HG02884 (cell line): ENCODE measurements around the gene PRDM16.

Source experiments
- ATAC-seq: cut with Tn5 transposase; IDR thresholded peaks from one replicate; pipeline ENCODE4 v1.9.1; 2021; ENCODE audit warnings: mild to moderate bottlenecking, moderate library complexity; ENCODE audit not compliant: unreplicated experiment

Gene PRDM16

DNA sequence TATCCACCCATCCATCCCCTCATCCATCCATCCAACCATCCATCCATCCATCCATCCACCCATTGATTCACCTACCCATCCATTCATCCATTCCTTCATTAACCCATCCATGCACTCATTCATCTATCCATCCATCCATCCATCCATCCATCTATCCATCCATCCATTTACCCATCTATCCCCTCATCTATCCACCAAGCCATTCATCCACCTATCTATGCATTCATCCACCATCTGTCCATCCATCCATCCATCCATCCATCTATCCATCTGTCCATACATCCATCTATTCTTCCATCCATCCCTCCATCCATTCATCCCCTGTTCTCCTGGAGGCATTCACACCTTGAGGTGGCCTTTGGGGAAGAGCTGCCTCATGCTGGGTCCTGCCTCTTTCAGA, 107.0 kb downstream of the PRDM16 start:
- ATAC-seq, result no peak

DNA sequence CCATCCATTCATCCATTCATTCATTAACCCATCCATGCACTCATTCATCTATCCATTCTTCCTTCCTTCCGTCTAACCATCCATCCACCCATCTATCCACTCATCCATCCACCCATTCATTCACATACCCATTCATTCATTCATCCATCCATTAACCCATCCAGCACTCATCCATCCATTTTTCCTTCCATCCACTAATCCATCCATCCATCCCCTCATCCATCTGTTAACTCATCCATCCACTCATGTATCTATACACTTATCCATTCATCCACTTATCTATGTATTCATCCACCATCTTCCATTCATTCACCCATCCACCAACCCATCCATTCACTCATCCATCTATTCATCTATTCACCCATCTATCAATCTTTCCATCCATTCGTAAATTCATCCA, 107.8 kb downstream of the PRDM16 start:
- no peak for ATAC-seq

DNA sequence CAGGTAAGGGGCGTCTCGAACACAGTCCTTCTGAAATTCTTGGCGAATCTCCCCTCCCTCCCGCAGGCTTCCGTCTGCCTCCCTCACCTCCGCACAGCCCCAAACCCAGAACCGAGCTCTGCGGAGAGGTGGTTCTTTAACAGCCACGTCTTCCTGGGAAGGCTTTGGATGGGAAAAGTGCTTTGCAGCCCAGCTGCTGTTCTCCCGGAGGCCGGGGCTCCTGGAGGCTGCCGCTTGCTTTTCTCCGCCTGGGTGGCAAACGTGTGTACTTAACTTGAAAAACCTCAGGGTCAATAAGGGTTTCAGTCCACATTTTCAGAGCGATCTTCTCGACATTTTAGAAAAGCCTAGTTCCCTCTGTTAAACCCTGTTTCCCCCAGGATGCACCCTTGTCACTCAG, 109.3 kb downstream of the PRDM16 start:
- no peak for ATAC-seq

DNA sequence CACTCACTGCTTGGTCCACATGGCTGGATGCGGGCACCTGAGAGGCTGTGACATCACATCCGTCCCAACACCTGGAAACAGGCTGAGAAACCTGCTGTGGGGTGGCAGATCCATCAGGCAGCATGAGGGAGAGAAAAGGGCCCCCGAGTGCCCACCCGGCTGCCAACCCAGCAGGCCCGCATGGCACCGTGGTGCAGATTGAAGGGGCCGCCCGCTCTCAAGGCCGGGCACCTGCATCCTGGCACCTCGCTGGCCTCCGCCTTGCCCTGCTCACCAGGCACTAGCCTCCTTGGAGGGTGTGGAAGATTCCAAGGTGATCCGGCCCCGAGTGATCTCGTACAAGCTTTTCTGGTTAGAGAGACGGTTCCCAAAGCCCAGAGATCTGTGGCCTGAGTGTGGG, 110.5 kb downstream of the PRDM16 start:
- ATAC-seq, result no peak

DNA sequence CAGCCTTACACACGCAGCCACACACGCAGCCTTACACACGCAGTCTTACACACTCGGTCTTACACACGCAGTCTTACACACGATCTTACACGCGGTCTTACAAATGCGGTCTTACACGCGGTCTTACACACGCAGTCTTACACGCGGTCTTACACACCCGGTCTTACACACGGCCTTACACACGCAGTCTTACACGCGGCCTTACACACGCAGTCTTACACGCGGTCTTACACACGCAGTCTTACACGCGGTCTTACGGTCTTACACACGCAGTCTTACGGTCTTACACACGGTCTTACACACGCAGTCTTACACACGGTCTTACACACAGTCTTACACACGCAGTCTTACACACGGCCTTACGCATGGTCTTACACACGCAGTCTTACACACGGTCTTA, 111.9 kb downstream of the PRDM16 start:
- no peak for ATAC-seq

DNA sequence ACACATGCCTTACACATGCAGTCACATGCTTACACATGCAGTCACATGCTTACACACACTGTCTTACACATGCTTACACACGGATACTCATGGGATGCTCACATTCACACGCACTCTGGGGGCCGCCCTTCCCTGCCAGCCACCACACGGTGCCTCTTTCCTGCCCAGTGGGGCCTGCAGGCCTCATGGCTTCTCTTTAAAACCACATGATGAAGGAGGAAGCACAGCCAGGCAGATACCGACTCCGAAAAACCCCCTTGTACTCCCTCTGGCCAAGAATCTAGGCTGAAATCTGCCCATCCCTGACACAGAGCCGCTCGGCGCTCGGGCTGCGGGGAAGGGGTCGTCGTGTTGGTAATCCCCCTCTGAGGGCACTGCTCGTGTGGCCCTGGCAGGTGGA, 113.0 kb downstream of the PRDM16 start:
- no peak for ATAC-seq

DNA sequence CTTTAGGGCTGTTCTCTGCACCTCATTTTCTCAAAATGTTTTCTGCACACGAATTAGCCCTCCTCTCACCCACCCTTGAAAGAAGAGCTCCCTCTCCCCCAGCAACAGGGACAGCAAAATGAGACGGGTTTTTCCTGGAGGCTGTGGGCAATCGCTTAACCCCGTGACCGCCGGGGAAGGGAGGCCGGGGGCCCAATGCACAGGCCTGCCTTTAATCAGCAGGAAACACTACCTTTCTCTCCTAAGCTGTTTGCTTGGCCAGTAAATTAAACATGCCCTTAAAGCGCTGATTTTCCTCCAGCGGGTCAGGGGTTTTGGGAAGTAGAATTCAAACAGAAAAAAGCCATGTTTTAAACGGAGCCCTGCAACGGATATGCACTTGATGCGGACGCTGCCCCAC, 114.4 kb downstream of the PRDM16 start:
- ATAC-seq, result no peak

DNA sequence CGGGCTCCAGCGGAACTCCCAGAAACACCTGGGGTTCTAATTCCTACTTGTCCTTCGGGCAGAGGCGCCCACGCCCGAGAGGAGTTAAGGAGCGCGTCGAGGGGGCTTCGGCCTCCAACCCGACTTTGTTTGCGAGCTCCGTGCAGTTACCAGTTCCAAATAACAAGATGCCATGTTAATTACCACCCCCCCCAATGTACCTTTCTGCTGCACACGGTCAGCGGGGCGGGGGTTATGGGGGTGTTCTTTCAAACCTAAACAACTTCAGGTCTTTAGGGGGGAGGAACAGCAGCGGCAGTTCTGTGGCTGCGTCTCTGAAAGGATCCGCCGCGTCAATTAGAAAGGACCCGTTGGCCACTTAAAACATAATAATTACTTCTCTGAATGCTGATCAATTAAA, 114.8 kb downstream of the PRDM16 start:
- ATAC-seq, result no peak

DNA sequence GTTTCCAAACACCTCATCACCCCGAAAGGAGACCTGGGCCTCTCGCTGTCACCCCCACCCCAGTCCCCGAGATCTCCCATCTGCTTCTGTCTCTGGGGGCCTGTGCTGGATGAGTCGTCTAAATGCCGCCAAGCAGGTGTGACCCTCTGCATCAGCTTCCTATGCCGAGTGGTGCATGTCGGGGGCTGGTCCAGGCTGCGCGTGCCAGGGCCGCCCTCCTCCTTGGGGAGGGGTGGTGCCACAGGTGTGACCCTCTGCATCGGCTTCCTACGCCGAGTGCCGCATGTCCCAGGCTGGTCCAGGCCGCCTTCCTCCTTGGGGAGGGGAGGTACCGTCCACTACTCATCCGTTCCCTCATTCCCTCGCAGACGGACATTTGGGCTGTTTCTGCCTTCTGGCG, 115.7 kb downstream of the PRDM16 start:
- no peak for ATAC-seq

DNA sequence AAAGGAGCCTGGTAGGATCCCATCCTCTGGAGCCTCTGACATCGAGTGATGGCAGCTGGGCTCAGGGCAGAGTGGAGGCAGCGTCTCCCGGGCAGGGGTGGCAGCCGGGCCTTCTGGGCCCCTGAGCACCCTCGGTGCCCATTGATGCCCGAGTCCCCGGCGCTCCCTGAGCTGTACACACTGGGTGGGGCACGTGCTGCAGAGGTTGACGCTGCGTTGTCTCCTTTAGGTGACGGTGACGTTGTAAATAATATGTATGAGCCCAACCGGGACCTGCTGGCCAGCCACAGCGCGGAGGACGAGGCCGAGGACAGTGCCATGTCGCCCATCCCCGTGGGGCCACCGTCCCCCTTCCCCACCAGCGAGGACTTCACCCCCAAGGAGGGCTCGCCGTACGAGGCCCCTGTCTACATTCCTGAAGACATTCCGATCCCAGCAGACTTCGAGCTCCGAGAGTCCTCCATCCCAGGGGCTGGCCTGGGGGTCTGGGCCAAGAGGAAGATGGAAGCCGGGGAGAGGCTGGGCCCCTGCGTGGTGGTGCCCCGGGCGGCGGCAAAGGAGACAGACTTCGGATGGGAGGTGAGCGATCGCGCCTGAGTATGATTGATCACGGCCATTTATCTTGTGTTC, 117.0 kb downstream of the PRDM16 start:
- ATAC-seq, result no peak

DNA sequence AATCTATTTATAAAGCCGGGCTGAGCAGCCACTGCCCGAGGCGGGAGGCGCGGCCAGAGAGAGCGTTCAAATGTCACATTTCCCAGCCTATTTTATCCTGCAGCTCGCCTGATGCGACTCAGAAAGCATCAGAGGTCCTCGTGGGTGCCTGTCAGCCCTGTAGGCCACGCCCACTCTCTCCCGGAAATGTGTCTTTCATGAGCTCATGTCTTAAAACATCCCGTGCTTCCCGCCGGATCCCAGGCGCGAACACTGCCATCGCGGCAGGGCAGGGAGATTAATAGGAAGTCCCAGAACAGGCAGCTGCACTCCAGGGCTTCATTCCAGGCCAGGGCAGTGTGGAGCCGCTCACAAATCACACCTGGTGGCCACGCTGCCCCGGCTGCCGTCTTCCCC, 117.5 kb downstream of the PRDM16 start:
- ATAC-seq, result no peak

DNA sequence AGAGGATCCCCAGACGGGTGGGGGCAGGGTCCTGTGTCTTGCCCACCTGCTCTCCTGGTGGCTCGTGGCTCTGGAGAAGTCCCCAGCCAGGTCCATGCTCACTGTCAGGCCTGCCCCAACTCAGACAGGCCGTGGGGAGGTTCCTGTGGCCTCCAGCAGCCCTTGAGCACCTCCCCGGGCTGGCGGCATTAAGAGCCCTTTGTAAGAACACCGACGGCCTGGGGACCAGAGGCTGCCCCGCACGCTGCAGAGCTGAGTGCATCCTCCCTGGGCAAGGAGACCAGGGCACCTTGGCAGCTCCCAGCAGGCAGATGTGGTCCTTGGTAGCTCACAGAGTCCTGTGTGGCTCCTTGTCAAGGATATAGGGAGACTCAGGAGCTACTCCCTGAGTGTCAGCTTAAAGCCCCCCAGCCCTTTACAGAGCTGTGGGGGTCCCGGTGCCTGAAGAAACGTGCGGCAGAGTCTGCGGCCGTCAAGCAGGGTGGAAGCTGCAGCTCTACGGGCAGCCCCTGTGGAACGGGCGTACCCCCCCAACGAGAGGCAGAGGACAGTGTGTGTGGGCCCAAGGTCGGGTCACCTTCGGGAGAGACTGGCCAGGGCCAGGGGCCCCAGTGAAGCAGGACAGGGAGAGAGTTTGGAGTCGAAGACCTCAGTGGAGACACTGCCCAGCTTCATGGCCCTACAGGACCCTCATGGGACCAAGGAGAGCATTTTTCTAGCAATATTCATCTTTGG, 118.6 kb downstream of the PRDM16 start:
- no peak for ATAC-seq

DNA sequence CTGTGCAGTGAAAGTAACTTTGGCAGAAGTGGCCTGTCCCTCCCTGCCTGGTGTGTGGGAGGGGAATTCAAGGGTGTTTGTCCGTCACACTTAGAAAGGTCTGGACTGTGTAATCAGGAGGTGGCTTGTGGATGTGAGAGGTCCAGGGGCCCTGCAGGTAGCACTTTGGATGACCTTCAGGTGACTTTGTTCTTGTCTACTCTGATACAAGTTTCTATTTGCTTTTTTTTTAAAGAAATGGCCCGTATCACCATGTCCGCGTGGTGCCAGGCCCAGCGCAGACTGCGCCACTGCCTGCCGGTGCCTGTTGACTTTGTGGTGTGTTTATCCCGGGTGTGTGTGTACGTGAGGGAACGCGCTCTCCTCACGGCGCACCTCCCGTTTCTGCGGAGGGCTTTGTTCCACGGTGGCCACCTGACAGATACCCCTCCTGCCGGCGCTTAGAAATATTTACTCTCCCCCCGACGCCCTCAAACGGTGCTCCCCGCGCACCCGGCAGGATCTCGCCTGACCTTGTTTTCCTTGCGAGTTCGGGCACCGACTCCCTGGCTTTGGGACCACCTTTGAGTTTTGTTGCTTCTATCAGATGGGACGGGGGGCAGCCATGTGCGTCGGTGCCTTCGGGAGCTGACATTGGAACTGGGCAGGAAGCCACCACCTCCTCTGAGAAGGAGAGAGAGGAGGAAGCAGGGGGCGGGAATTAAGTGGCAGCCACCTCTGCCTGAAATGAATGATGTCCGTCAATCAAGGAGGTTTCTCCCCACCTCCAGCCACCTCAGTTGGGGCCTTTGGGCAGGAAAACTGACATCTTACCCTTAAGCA, 119.4 kb downstream of the PRDM16 start:
- no peak for ATAC-seq

DNA sequence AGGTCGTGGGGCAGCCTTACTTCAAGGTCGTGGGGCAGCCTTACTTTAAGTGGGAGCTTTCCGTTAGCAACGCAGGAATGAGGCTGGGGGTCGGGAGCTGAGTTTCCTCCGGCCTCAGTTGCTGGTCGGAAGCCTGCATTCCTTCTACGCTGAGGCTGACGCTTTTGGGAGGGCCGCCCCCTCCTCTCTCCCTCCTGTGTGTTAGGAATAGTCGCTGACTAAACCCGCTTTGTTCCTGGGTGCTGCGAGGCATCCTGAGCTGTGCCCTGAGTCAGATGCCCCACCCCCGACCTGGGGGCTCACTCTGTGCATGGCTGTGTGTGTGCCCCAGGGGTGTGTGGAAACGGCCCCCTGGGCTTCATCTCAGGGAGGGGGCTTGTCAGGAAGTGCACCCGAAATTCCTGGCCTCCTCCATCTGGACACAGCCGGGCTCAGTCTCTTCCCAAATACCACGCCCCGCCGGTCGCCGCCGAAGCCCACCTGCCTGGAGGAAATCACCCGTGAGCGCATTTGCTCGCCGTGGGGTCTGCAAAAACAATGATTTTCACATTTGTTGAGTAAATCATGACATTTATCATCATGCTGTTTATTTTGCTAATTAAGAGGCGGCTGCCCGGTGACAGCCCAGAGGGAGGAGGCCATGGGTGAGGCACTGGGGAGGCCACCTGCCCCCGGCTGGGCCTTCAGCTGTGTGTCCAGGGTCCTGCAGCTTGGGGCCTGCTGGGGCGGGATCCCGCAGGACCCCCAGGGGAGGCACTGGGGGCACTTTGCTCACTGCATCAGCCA, 121.4 kb downstream of the PRDM16 start:
- ATAC-seq, result no peak

DNA sequence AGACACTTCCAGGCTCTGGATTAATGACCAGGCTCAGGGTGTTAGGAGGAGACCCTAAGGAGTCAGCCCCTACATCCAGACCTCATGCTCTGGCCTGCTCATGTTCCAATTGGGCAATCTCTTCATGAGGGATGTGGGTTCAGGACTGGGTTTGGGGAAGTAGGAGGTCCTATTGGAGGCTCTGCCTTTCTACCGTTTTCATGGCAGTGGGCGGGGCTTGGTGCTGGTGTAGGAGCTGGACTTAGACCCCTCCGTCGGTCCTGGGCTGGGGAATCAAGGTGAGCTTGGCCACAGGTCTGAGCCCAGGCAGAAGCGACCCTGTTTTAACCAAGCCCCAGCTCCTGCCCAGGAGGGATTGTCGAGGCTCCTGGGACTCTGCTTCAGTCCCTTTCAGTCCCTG, 123.4 kb downstream of the PRDM16 start:
- no peak for ATAC-seq

DNA sequence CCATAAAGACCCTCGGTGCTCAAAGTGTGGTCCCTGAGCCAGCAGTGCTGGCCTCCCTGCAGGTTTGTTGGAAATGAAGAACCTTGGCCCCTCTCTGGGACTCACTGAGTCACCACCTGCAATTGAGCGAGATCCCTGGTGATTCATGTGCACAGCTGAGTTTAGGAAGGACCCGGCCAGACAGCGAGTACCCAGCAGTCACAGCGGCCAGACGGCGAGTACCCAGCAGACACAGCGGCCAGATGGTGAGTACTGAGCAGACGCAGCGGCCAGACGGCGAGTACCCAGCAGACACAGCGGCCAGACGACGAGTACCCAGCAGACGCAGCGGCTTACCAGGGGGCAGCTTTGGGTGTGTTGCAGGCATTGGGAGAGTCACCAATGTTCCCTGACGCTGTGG, 123.8 kb downstream of the PRDM16 start:
- ATAC-seq, result no peak

DNA sequence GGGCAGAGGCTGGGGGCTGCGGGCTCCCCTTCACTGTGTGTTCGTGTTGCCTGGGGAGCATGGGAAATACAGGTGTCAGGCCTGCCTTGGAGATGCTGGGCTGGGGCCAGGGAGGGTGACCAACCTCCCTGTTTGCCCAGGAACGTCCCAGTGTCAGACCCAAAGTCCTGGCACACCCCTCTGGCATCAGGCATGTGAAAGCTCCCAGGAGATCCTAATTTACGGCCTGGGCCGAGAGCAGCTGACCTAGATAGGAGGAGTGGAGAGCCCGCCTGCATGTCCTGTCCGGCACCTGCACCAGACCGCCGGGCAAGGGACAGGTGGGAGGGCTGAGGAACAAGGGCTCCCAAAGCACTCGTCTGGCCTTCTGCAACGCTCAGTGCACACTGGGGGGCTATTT, 124.8 kb downstream of the PRDM16 start:
- no peak for ATAC-seq

DNA sequence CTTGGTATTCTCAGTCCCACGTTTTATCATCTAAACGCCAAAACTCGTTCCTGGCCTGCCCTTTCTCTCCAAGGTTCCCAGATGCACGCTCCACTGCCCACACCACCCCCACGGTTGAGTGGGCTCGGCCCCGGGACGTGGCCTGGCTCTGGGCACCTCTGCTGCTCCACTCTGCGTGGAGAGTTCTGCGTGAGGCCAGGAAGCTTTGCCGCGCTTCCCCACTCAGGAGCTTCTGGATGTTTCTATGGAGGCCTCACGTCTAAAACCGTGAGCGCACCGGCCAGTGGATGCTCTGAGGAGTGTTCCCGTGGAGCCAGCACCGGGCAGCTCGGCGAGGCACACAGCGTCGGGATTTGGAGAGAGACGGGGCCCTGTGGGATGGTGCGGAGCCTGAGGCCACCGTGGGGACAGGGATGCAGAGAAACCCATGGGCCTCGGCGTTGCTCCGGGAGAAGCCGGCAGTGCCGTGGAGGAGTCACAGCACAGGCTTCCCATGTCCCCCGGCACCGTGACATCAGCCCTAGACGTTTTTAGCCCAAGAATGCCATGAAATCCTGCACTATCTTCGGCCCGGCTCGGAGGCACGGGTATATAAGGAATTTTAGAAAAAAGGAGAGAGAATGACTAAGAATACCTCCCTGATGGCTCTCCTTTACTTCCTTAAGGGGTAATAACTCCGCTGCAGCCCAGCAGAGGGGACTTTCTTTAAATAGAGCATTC, 125.9 kb downstream of the PRDM16 start:
- no peak for ATAC-seq

DNA sequence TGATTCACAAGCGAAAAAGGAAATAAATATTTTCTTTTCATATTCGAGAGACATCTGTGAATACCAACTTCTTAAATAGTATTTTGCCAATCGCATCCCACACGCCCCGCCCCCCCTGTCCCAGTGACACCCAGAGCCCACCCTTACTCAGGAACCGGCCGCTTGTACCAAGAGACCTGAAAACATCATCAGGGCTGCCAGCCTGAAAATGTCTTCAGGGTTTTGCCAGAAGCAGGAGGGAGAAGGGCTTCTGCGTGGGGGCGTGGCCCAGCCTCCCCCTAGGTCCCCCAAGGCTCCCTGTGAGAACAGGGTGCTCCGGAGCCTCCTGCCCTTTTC, 126.4 kb downstream of the PRDM16 start:
- no peak for ATAC-seq

DNA sequence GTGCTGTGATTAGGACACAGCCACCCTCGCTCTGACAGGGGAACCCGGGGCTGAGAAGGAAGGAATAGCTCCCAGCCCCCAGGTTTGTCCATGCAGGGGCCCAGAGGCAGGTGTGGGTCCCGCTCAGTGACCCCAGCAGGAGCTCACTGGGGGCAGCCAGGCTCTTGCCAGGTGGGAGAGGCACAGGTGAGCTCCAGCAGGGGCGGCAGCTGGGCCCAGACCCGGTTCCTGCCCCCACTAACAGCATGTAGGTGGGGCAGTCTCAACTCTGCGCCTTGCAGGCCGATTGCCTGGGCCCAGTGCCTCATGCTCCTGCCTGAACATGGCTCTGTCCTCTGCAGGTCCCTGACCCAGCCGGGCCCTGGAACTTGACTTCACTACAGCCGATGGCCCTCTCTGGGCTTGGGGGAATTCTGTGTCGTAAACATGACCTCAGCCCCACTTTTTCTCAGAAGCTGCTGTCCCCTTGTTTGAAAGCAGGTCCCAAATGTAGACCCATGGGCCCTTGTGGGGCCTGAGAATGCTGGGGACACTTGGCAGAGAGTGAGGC, 127.0 kb downstream of the PRDM16 start:
- no peak for ATAC-seq
